H1 (cell line): ENCODE data around the gene TTC28. TPM values are rescaled to one million over a fixed set of nuclear protein-coding genes. Genes with fewer than 3 reads are reported as not detected.

Experiments
- CTCF ChIA-PET: fragments of 300-600 bp; sonication (Branson Sonifier 250); formaldehyde crosslinking; loops from one replicate; lab custom pipeline; 2021; ENCODE audit not compliant: partially characterized antibody; lab: Charles Lee
- POLR2A ChIA-PET: fragments of 300-600 bp; sonication (Branson Sonifier 250); formaldehyde crosslinking; loops from one replicate; lab custom pipeline; 2021; ENCODE audit warnings: inconsistent platforms; ENCODE audit not compliant: partially characterized antibody; lab: Charles Lee
- DNase-seq, 2 experiments: peaks; one replicate each; pipeline versions ENCODE4 v3.0.0 to v3.0.0-alpha.2; 2010 to 2022; ENCODE audit warnings: low spot score in 2 of 2, low read depth in 1 of 2, mixed read lengths in 1 of 2
- FAIRE-seq: peaks from 2 replicates; lab custom pipeline; 2011; peaks lifted over from hg19 to GRCh38; lab: Jason Lieb, UNC
- H2AFZ ChIP-seq: 2 replicates; pipeline ENCODE4 v1.8.1; 2012; ENCODE audit warnings: low read length, inconsistent platforms
- H2AK5ac ChIP-seq: 2 replicates; pipeline ENCODE4 v1.6.1; 2013; ENCODE audit warnings: low read depth, low read length
- H2BK120ac ChIP-seq: replicated peaks from 2 replicates; pipeline ENCODE3; 2013; ENCODE audit warnings: low read depth, low read length, inconsistent platforms
- H2BK12ac ChIP-seq: 2 replicates; pipeline ENCODE4 v1.6.1; 2013; ENCODE audit warnings: low read depth, low read length
- H2BK15ac ChIP-seq: 2 replicates; pipeline ENCODE4 v1.6.1; 2013; ENCODE audit warnings: low read length
- H2BK20ac ChIP-seq: 2 replicates; pipeline ENCODE4 v1.6.1; 2013; ENCODE audit warnings: low read length
- H2BK5ac ChIP-seq: 2 replicates; pipeline ENCODE4 v1.6.1; 2013; ENCODE audit warnings: low read depth, low read length
- H3K14ac ChIP-seq: 2 replicates; pipeline ENCODE4 v1.6.1; 2013; ENCODE audit warnings: inconsistent platforms; ENCODE audit not compliant: insufficient read length
- H3K18ac ChIP-seq: 2 replicates; pipeline ENCODE4 v1.6.1; 2013; ENCODE audit warnings: low read length; ENCODE audit errors: extremely low read depth
- H3K23ac ChIP-seq: 2 replicates; pipeline ENCODE4 v1.6.1; 2013; ENCODE audit warnings: inconsistent platforms; ENCODE audit not compliant: insufficient read length
- H3K23me2 ChIP-seq: 2 replicates; pipeline ENCODE4 v1.6.1; 2013; ENCODE audit warnings: low read depth, low read length
- H3K27ac ChIP-seq: 2 replicates; pipeline ENCODE4 v1.6.1; 2011; ENCODE audit warnings: low read depth, low read length, inconsistent platforms
- H3K27me3 ChIP-seq, 4 experiments: replicated peaks in 1 of 4; 1 replicate in 1 of 4; 2 replicates in 3 of 4; pipeline versions ENCODE4 v1.6.1 to v1.8.1; 2011 to 2013; ENCODE audit warnings: low read length in 3 of 4, mild to moderate bottlenecking in 3 of 4, inconsistent platforms in 2 of 4, mixed read lengths in 2 of 4, moderate library complexity in 1 of 4; ENCODE audit not compliant: control insufficient read depth in 3 of 4, insufficient read depth in 3 of 4; ENCODE audit errors: extremely low read depth in 1 of 4
- H3K36me3 ChIP-seq, 4 experiments: 2 replicates each; pipeline versions ENCODE4 v1.6.1 to v1.8.1; 2011 to 2013; ENCODE audit warnings: mild to moderate bottlenecking in 4 of 4, low read length in 3 of 4, moderate library complexity in 2 of 4, control low read depth in 1 of 4, inconsistent platforms in 1 of 4; ENCODE audit not compliant: insufficient read depth in 4 of 4, control insufficient read depth in 2 of 4
- H3K4ac ChIP-seq: replicated peaks from 2 replicates; pipeline ENCODE3; 2013; ENCODE audit warnings: low read length, low read depth, mixed read lengths, inconsistent platforms; ENCODE audit not compliant: insufficient read length
- H3K4me1 ChIP-seq, 4 experiments: replicated peaks in 1 of 4; 1 replicate in 1 of 4; 2 replicates in 3 of 4; pipeline versions ENCODE4 v1.6.1 to v1.8.1; 2011 to 2013; ENCODE audit warnings: low read length in 3 of 4, inconsistent platforms in 2 of 4, mixed read lengths in 1 of 4; ENCODE audit not compliant: insufficient read depth in 4 of 4, control insufficient read depth in 3 of 4
- H3K4me2 ChIP-seq, 2 experiments: 2 replicates each; pipeline versions ENCODE4 v1.6.1 to v1.8.1; 2011 to 2013; ENCODE audit warnings: low read depth in 2 of 2, low read length in 2 of 2, control low read depth in 1 of 2, inconsistent platforms in 1 of 2, mild to moderate bottlenecking in 1 of 2; ENCODE audit not compliant: insufficient read depth in 1 of 2
- H3K4me3 ChIP-seq, 4 experiments: fragments of 200-600, 300-600 bp in 1 of 4; sonication (generic), shearing (Covaris generic), sonication (Bioruptor Twin) in 1 of 4; 2 replicates each; pipeline versions ENCODE4 v1.5.1 to v1.8.1; 2011 to 2016; ENCODE audit warnings: low read length in 4 of 4, low read depth in 3 of 4, control low read depth in 2 of 4, inconsistent platforms in 2 of 4, mild to moderate bottlenecking in 2 of 4, mixed read lengths in 1 of 4, moderate library complexity in 1 of 4; ENCODE audit not compliant: insufficient read depth in 2 of 4; ENCODE audit errors: extremely low read depth in 1 of 4
- H3K56ac ChIP-seq: replicated peaks from 2 replicates; pipeline ENCODE3; 2013; ENCODE audit warnings: low read depth, mild to moderate bottlenecking, mixed read lengths, low read length, inconsistent platforms; ENCODE audit not compliant: insufficient read length
- H3K79me1 ChIP-seq: 2 replicates; pipeline ENCODE4 v1.6.1; 2013; ENCODE audit warnings: low read depth, low read length, control low read depth
- H3K79me2 ChIP-seq, 2 experiments: 2 replicates each; pipeline versions ENCODE4 v1.6.1 to v1.8.1; 2012 to 2013; ENCODE audit warnings: low read length in 2 of 2, mild to moderate bottlenecking in 2 of 2, inconsistent platforms in 1 of 2; ENCODE audit not compliant: insufficient read depth in 2 of 2, control insufficient read depth in 1 of 2
- H3K9ac ChIP-seq, 4 experiments: replicated peaks in 1 of 4; 1 replicate in 1 of 4; 2 replicates in 3 of 4; pipeline versions ENCODE4 v1.6.1 to v1.8.1; 2011 to 2013; ENCODE audit warnings: low read depth in 3 of 4, low read length in 3 of 4, control low read depth in 2 of 4, mild to moderate bottlenecking in 2 of 4, moderate library complexity in 2 of 4, inconsistent platforms in 1 of 4; ENCODE audit errors: extremely low read depth in 1 of 4
- H3K9me3 ChIP-seq, 2 experiments: 2 replicates each; pipeline versions ENCODE4 v1.6.1 to v1.8.1; 2012 to 2013; ENCODE audit warnings: mild to moderate bottlenecking in 2 of 2, moderate library complexity in 2 of 2, control low read depth in 1 of 2, inconsistent platforms in 1 of 2, low read depth in 1 of 2, low read length in 1 of 2, mixed read lengths in 1 of 2; ENCODE audit not compliant: insufficient read depth in 2 of 2
- H4K20me1 ChIP-seq, 2 experiments: replicated peaks in 1 of 2; 2 replicates each; pipeline versions ENCODE3 to v1.8.1; 2011 to 2013; ENCODE audit warnings: inconsistent platforms in 2 of 2, low read length in 2 of 2, mild to moderate bottlenecking in 1 of 2; ENCODE audit not compliant: insufficient read depth in 2 of 2, control insufficient read depth in 1 of 2
- H4K5ac ChIP-seq: 2 replicates; pipeline ENCODE4 v1.6.1; 2013; ENCODE audit warnings: low read length, low read depth, mixed read lengths, inconsistent platforms; ENCODE audit not compliant: insufficient read length
- H4K8ac ChIP-seq: 2 replicates; pipeline ENCODE4 v1.8.0; 2013; ENCODE audit warnings: mild to moderate bottlenecking, moderate library complexity, low read length, inconsistent platforms; ENCODE audit not compliant: insufficient read depth; ENCODE audit errors: extremely low read depth
- H4K91ac ChIP-seq: replicated peaks from 2 replicates; pipeline ENCODE3; 2013; ENCODE audit warnings: low read length, mixed read lengths, inconsistent platforms; ENCODE audit not compliant: insufficient read length
- CBX5 ChIP-seq: fragments of 300-800, 300-1000 bp; sonication (generic); IDR thresholded peaks from 2 replicates; pipeline ENCODE4 v1.7.1; 2016; ENCODE audit warnings: antibody characterized with exemption, low read length, low read depth
- CBX8 ChIP-seq: fragments of 300-800, 300-1000 bp; sonication (generic); IDR thresholded peaks from 2 replicates; pipeline ENCODE4 v1.7.1; 2016; ENCODE audit warnings: low read depth, low read length, borderline replicate concordance
- CHD1 ChIP-seq: IDR thresholded peaks from 2 replicates; pipeline ENCODE4 v1.6.1; 2012; ENCODE audit warnings: low read depth, low read length, improper control_type of control experiment
- CTCF ChIP-seq, 3 experiments: IDR thresholded peaks; 1 replicate in 2 of 3; 2 replicates in 1 of 3; pipeline versions ENCODE4 v1.5.1 to v1.6.1; 2011; ENCODE audit warnings: low read length in 3 of 3, mild to moderate bottlenecking in 3 of 3, inconsistent platforms in 2 of 3, low read depth in 1 of 3, moderate library complexity in 1 of 3; ENCODE audit not compliant: insufficient read depth in 1 of 3; ENCODE audit errors: control extremely low read depth in 1 of 3
- GABPA ChIP-seq: IDR thresholded peaks from 2 replicates; pipeline ENCODE4 v1.6.1; 2011; ENCODE audit warnings: mild to moderate bottlenecking, low read length, moderate library complexity, borderline replicate concordance; ENCODE audit not compliant: insufficient read depth
- GTF2F1 ChIP-seq: IDR thresholded peaks from 2 replicates; pipeline ENCODE4 v1.6.1; 2012; ENCODE audit warnings: low read depth, low read length, improper control_type of control experiment, borderline replicate concordance
- POLR2AphosphoS5 ChIP-seq: IDR thresholded peaks from 2 replicates; pipeline ENCODE4 v1.6.1; 2011; ENCODE audit warnings: low read depth, low read length
- POU5F1 ChIP-seq: IDR thresholded peaks from 2 replicates; pipeline ENCODE4 v1.6.1; 2011; ENCODE audit warnings: low read depth, mild to moderate bottlenecking, low read length, moderate library complexity
- RBBP5 ChIP-seq: IDR thresholded peaks from 2 replicates; pipeline ENCODE4 v1.7.1; 2012; ENCODE audit warnings: low read depth, mild to moderate bottlenecking, inconsistent platforms, low read length, moderate library complexity, borderline replicate concordance
- SAP30 ChIP-seq: fragments of 300-600 bp; sonication (generic); IDR thresholded peaks from 2 replicates; pipeline ENCODE4 v1.7.1; 2012; ENCODE audit warnings: low read length, moderate library complexity, mild to moderate bottlenecking, inconsistent platforms; ENCODE audit not compliant: insufficient read depth, insufficient replicate concordance
- ZNF274 ChIP-seq: IDR thresholded peaks from 2 replicates; pipeline ENCODE4 v1.7.0; 2012; ENCODE audit warnings: low read length, borderline replicate concordance; ENCODE audit errors: extremely low read depth
- WGBS, 2 experiments: shearing (Covaris generic) in 1 of 2; methylation state at CpG; one replicate each; pipeline versions ENCODE4 v1.1.6 to v1.1.7; 2013 to 2015; ENCODE audit warnings: low lambda C conversion rate in 2 of 2, mixed read lengths in 2 of 2, inconsistent platforms in 1 of 2, low coverage in 1 of 2, missing lambda C conversion rate in 1 of 2; ENCODE audit not compliant: insufficient replicate concordance in 2 of 2, insufficient coverage in 1 of 2, insufficient read length in 1 of 2; ENCODE audit errors: extremely low coverage in 1 of 2, missing lambda C conversion rate in 1 of 2; 5-methylcytosine and 5-hydroxymethylcytosine counted together
- polyA plus RNA-seq, 7 experiments: library from polyadenylated mRNA; depleted of rRNA in 3 of 7; stranded (reverse) in 5 of 7; unstranded in 2 of 7; fragments of >200 nt in 5 of 7; fragments of 200-250 nt in 2 of 7; gene quantifications; 1 replicate in 5 of 7; 2 replicates in 1 of 7; 4 replicates in 1 of 7; pipeline versions ENCODE4 v1.2.1 to v1.2.3, GENCODE V29; 2011 to 2013; ENCODE audit warnings: missing spikeins in 2 of 7, mixed read lengths in 2 of 7
- total RNA-seq: library from RNA; stranded (reverse); fragmentation: NEBNext Ultra II Directional; extraction: Animal tissue kit (Norgen Biotek cat#: 25700); gene quantifications from 2 replicates; pipeline ENCODE4 v1.2.1, GENCODE V29; 2021

Gene TTC28
- total and polyA plus RNA-seq, 2 of the 8 experiments (the other 6 are each of a cell fraction or from before 2014, with no cell fraction given), result 2.6 to 12.6 TPM

- H2BK12ac ChIP-seq, result no peak overlapping the region
- no peak for FAIRE-seq
- CTCF ChIA-PET, result no interaction called here
These were observed 42.4 kb downstream of the TTC28 start for GRCh38 chr22:28637225-28637624.

More at GRCh38 chr22:28637225-28637624, 42.4 kb downstream of the TTC28 start:
- Histone ChIP-seq H3K36me3 (no peaks in the 10 kb centered on the region), H3K79me1 (no peaks in the 10 kb centered on the region), H3K79me2 (no peaks in the 10 kb centered on the region), H2BK20ac (no peak overlapping the region), H4K5ac (no peak overlapping the region), H3K4ac (no peak overlapping the region), H2BK15ac (no peak overlapping the region), H2BK120ac (no peak overlapping the region), H3K9ac (no peak overlapping the region), H2BK5ac (no peak overlapping the region), H3K14ac (no peak overlapping the region), H3K23me2 (no peaks in the 10 kb centered on the region), H3K56ac (no peak overlapping the region), H3K4me3 (no peak overlapping the region), H3K18ac (no peak overlapping the region), H3K23ac (no peak overlapping the region), H4K91ac (no peak overlapping the region), H3K4me2 (no peak overlapping the region), H2AFZ (no peak overlapping the region), H3K27ac (no peak overlapping the region), H3K27me3 (no peaks in the 10 kb centered on the region), H4K20me1 (no peaks in the 10 kb centered on the region), H3K9me3 (no peaks in the 10 kb centered on the region), H2AK5ac (no peak overlapping the region), H4K8ac (no peak overlapping the region), H3K4me1 (no peaks in the 10 kb centered on the region)
- no peak for DNase-seq
- POLR2A ChIA-PET, result no interaction called here
- TF ChIP-seq POLR2AphosphoS5 (no peak), CBX5 (no peak), SAP30 (no peak), RBBP5 (no peak), GABPA (no peak), CBX8 (no peak), CHD1 (no peak), ZNF274 (no peak), CTCF (IDR thresholded peaks at IDR 0.05; ENCODE audit: control extremely low read depth in 1 of 3, insufficient read depth in 1 of 3, low read depth in 1 of 3, low read length in 3 of 3) (no peak), GTF2F1 (no peak), POU5F1 (no peak)
- 92% methylated on average over 8 of the region's 8 CpGs; no CpG with 5 or more reads in 1 of the 2 experiments for WGBS, 2 experiments
